GM12891 (cell line): ENCODE results near the gene ZRANB3.
"Not testable (repeated sequence)": the region's sequence is repeated elsewhere in the genome, so short reads cannot be mapped to it uniquely, and the experiment has no call there.

Source experiments
- DNase-seq: peaks from one replicate; pipeline ENCODE4 v3.0.0; 2011; ENCODE audit warnings: low spot score; ENCODE audit not compliant: insufficient read length
- FAIRE-seq: peaks from 2 replicates; lab custom pipeline; 2011; peaks lifted over from hg19 to GRCh38; lab: Jason Lieb, UNC
- PAX5 ChIP-seq: IDR thresholded peaks from 2 replicates; pipeline ENCODE4 v1.6.1; 2011; ENCODE audit warnings: low read length, moderate library complexity, mild to moderate bottlenecking; ENCODE audit not compliant: insufficient read depth, severe bottlenecking
- POLR2A ChIP-seq: IDR thresholded peaks from 2 replicates; pipeline ENCODE4 v1.6.1; 2011; ENCODE audit warnings: low read depth, low read length, control low read depth
- POLR2AphosphoS5 ChIP-seq: IDR thresholded peaks from 2 replicates; pipeline ENCODE4 v1.6.1; 2011; ENCODE audit warnings: low read depth, low read length, control low read depth
- POU2F2 ChIP-seq: IDR thresholded peaks from 2 replicates; pipeline ENCODE4 v1.6.1; 2011; ENCODE audit warnings: low read depth, mild to moderate bottlenecking, control low read depth, low read length, moderate library complexity
- SPI1 ChIP-seq: IDR thresholded peaks from 2 replicates; pipeline ENCODE4 v1.6.1; 2011; ENCODE audit warnings: low read depth, low read length, control low read depth
- TAF1 ChIP-seq: IDR thresholded peaks from 2 replicates; pipeline ENCODE4 v1.6.1; 2011; ENCODE audit warnings: low read depth, low read length, control low read depth

Gene ZRANB3

GRCh38 chr2:135299165-135299564 is 231.9 kb downstream of the ZRANB3 start:
- FAIRE-seq (no peak), DNase-seq (no peak)
- no peak for TF ChIP-seq SPI1
- TF ChIP-seq POLR2AphosphoS5: no peak
- TF ChIP-seq PAX5: no peak
- TF ChIP-seq POU2F2: no peak
- no peak for TF ChIP-seq TAF1
- no peak for TF ChIP-seq POLR2A

- FAIRE-seq, DNase-seq: not testable (repeated sequence)
These were observed 243.9 kb downstream of the ZRANB3 start for GRCh38 chr2:135287121-135287520.

GRCh38 chr2:135285391-135285790 is 245.6 kb downstream of the ZRANB3 start:
- DNase-seq (no peak), FAIRE-seq (no peak)
- no peak for TF ChIP-seq SPI1
- TF ChIP-seq TAF1: no peak
- TF ChIP-seq POLR2A: no peak
- TF ChIP-seq POLR2AphosphoS5: no peak
- no peak for TF ChIP-seq PAX5
- no peak for TF ChIP-seq POU2F2

- no peak for DNase-seq
- FAIRE-seq: no peak
- TF ChIP-seq POU2F2: no peak
- TF ChIP-seq POLR2AphosphoS5: no peak
- no peak for TF ChIP-seq TAF1
- TF ChIP-seq PAX5: no peak
- TF ChIP-seq SPI1: no peak
- TF ChIP-seq POLR2A: no peak
These were observed 249.6 kb downstream of the ZRANB3 start for GRCh38 chr2:135281379-135281778.

DNA sequence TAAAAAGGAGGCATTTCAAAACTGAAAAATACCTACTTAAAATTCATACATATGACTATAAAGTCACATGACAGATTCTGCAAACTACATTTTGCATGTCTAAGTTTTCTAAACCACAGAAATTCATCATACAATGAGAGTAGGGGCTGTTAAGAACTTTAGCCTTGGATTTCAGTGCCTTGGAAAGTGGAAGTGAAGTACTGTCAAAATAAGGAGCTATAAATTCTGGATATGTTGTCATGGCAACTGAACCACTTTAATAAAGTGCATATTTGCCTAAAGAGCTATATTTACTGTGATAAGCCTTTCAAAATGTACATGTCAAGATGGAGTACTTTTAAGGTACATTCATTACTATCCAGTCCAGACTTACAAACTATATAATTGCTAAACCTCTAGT is 251.8 kb downstream of the ZRANB3 start:
- TF ChIP-seq POLR2A (no peak), POU2F2 (no peak), SPI1 (no peak), PAX5 (no peak), TAF1 (no peak)
- DNase-seq (no peak), FAIRE-seq (no peak)

GRCh38 chr2:135276525-135276924 is 254.5 kb downstream of the ZRANB3 start:
- FAIRE-seq: no peak
- TF ChIP-seq POU2F2: no peak
- TF ChIP-seq POLR2AphosphoS5: no peak
- TF ChIP-seq POLR2A: no peak
- DNase-seq: no peak

DNA sequence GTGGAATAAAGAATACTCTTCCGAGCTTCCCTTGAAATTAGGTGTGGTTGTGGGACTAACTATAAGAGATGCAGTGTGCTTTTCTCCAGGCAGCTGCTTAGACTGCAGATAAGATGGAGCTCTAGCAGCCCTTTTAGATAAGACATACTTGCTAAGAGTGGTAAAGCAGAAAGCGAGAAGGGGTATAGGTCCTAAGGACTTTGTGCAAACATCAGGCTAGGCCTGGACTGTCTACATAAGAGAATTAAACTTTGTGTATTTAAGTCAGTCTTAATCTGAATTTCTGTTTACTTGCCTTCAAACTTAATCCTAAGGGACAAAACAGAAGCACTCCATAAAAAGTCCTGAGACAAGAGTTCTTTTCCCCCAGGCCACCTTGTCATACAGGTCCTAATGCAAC is 260.0 kb downstream of the ZRANB3 start:
- DNase-seq (no peak), FAIRE-seq (no peak)
- TF ChIP-seq POU2F2 (no peak), SPI1 (no peak), POLR2AphosphoS5 (no peak), PAX5 (no peak), TAF1 (no peak), POLR2A (no peak)

- TF ChIP-seq TAF1 (no peak), POLR2AphosphoS5 (no peak), PAX5 (no peak), SPI1 (no peak), POU2F2 (no peak), POLR2A (no peak)
- DNase-seq (no peak), FAIRE-seq (no peak)
These were observed 265.0 kb downstream of the ZRANB3 start for GRCh38 chr2:135265960-135266490.

DNA sequence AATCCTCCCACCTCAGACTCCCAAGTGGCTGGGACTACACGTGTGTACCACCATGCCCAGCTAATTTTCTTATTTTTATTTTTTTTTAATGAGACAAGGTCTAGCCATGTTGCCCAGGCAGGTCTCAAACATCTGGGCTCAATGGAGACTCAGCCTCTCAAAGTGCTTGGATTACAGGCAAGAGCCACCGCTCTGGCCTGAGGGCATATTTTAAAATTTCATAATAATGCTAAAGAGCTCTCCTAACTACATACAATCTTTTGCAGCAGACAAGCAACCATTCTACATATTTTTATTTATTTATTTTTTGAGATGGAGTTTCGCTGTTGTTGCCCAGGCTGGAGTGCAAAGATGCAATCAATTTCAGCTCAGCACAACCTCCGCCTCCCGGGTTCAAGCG is 271.9 kb downstream of the ZRANB3 start:
- DNase-seq: no peak
- no peak for TF ChIP-seq POLR2AphosphoS5
- no peak for TF ChIP-seq POU2F2
- TF ChIP-seq PAX5: no peak
- TF ChIP-seq TAF1: no peak
- no peak for TF ChIP-seq SPI1
- no peak for TF ChIP-seq POLR2A
- FAIRE-seq: no peak

DNA sequence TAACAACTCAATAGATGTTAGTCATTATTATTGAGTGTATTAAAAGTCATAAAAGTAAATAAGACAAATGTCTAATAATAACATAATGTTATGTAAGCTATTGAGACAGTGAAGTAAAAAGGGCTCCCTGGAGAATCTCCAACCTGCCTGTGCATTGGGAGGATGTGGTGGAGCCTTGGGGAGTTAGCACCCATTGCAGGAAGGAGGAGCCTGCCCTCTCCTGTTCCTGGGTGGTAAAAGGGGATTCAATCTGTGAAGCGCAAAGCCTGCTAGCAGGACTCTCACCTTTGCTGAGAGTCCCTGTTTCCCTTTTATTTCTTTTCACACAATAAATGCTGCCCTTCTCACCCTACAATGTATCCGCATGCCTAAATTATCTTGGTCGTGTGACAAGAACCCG is 272.8 kb downstream of the ZRANB3 start:
- FAIRE-seq (no peak), DNase-seq (no peak)

More for the DNA sequence above, 272.8 kb downstream of the ZRANB3 start:
- TF ChIP-seq PAX5: no peak
- TF ChIP-seq POU2F2: no peak
- TF ChIP-seq SPI1: no peak
- no peak for TF ChIP-seq POLR2AphosphoS5
- TF ChIP-seq POLR2A: no peak
- TF ChIP-seq TAF1: no peak
